GM12878 (cell line): Measurements from ENCODE around the gene PRIM1. TPM values are rescaled to one million over a fixed set of nuclear protein-coding genes. Genes with fewer than 3 reads are reported as not detected.
A peak's percentile ranks its signal among the peaks of the same experiment; 100 is the strongest.

Source experiments
- ATAC-seq: fragments of 200-7000 bp; cut with Tn5 transposase; 3 replicates; pipeline ENCODE4 v1.9.1; 2020; ENCODE audit warnings: mild to moderate bottlenecking, moderate library complexity
- BruUV-seq: library from RNA; stranded (reverse); fragments of 400-500 nt; replicated peaks from 2 replicates; lab custom pipeline; 2021; lab: Mats Ljungman, UMichigan
- CTCF ChIA-PET: fragments of 300-600 bp; sonication (Branson Sonifier 250); formaldehyde crosslinking; extraction: SDS; loops from one replicate; lab custom pipeline; 2021; ENCODE audit warnings: inconsistent platforms; lab: Yijun Ruan, JAX
- POLR2A ChIA-PET: fragments of 350-600 bp; formaldehyde crosslinking; extraction: SDS; loops from one replicate; lab custom pipeline; 2021; ENCODE audit warnings: inconsistent platforms; lab: Charles Lee
- RAD21 ChIA-PET: fragments of 300-600 bp; sonication (Branson Sonifier 250); formaldehyde crosslinking; loops from one replicate; lab custom pipeline; 2023; ENCODE audit warnings: antibody characterized with exemption; ENCODE audit not compliant: unreplicated experiment; lab: Charles Lee
- SMC1A ChIA-PET: fragments of 300-600 bp; sonication (Branson Sonifier 250); formaldehyde crosslinking; loops from one replicate; lab custom pipeline; 2023; ENCODE audit not compliant: unreplicated experiment, uncharacterized antibody; lab: Charles Lee
- DNase-seq: peaks from one replicate; pipeline ENCODE4 v3.0.0-alpha.2; 2011; ENCODE audit warnings: low read depth, low spot score
- FAIRE-seq: peaks from 3 replicates; lab custom pipeline; 2011; peaks lifted over from hg19 to GRCh38; lab: Jason Lieb, UNC
- H2AFZ ChIP-seq: 2 replicates; pipeline ENCODE4 v1.6.0; 2011; ENCODE audit warnings: low read depth, low read length, control low read depth; ENCODE audit not compliant: control insufficient read depth
- H3K27ac ChIP-seq: 2 replicates; pipeline ENCODE4 v1.5.1; 2011; ENCODE audit warnings: control low read depth; ENCODE audit not compliant: control insufficient read depth, insufficient read depth
- H3K27me3 ChIP-seq, 2 experiments: replicated peaks in 1 of 2; 2 replicates each; pipeline versions ENCODE4 v1.6.0 to v1.6.1; 2011; ENCODE audit warnings: low read length in 1 of 2; ENCODE audit not compliant: control insufficient read depth in 2 of 2, insufficient read depth in 2 of 2
- H3K36me3 ChIP-seq, 2 experiments: 2 replicates each; pipeline ENCODE4 v1.5.1; 2011; ENCODE audit warnings: low read length in 1 of 2; ENCODE audit not compliant: control insufficient read depth in 2 of 2, insufficient read depth in 2 of 2
- H3K4me1 ChIP-seq: 2 replicates; pipeline ENCODE4 v1.6.1; 2011; ENCODE audit warnings: mild to moderate bottlenecking, low read length, moderate library complexity, mixed read lengths; ENCODE audit not compliant: control insufficient read depth, insufficient read depth
- H3K4me2 ChIP-seq: 2 replicates; pipeline ENCODE4 v1.6.0; 2011; ENCODE audit warnings: control low read depth; ENCODE audit not compliant: control insufficient read depth, insufficient read depth
- H3K4me3 ChIP-seq: fragments of 200-600 bp; sonication (generic); 2 replicates; pipeline ENCODE4 v1.5.1; 2016
- H3K79me2 ChIP-seq: 2 replicates; pipeline ENCODE4 v1.6.0; 2011; ENCODE audit warnings: low read length; ENCODE audit not compliant: control insufficient read depth, insufficient read depth
- H3K9ac ChIP-seq: 2 replicates; pipeline ENCODE4 v1.8.0; 2011; ENCODE audit warnings: low read length, control low read depth, mixed read lengths; ENCODE audit not compliant: control insufficient read depth, insufficient read depth
- H3K9me3 ChIP-seq: replicated peaks from 3 replicates; pipeline ENCODE4 v1.5.1; 2011; ENCODE audit warnings: mild to moderate bottlenecking, low read length; ENCODE audit not compliant: control insufficient read depth, insufficient read depth
- H4K20me1 ChIP-seq: 2 replicates; pipeline ENCODE4 v1.6.0; 2011; ENCODE audit not compliant: control insufficient read depth, insufficient read depth
- CBX3 ChIP-seq: fragments of 200-600 bp; sonication (generic); IDR thresholded peaks from 2 replicates; pipeline ENCODE4 v1.6.1; 2016; ENCODE audit warnings: low read depth, borderline replicate concordance
- ESRRA ChIP-seq: IDR thresholded peaks from 2 replicates; pipeline ENCODE4 v1.6.1; 2012; ENCODE audit warnings: mild to moderate bottlenecking, low read length, improper control_type of control experiment
- IKZF1 ChIP-seq: fragments of 450-650 bp; conservative IDR thresholded peaks from 2 replicates; pipeline ENCODE4 v1.6.1; 2017; ENCODE audit warnings: antibody characterized with exemption, mild to moderate bottlenecking
- JUND ChIP-seq: IDR thresholded peaks from 2 replicates; pipeline ENCODE4 v1.6.1; 2012; ENCODE audit warnings: low read depth, mild to moderate bottlenecking, low read length, improper control_type of control experiment, moderate library complexity
- KLF5 ChIP-seq: fragments of 450-650 bp; IDR thresholded peaks from 2 replicates; pipeline ENCODE4 v1.6.1; 2014; ENCODE audit warnings: mild to moderate bottlenecking; ENCODE audit not compliant: partially characterized antibody
- WRNIP1 ChIP-seq: IDR thresholded peaks from 2 replicates; pipeline ENCODE4 v1.6.1; 2011; ENCODE audit warnings: low read depth, low read length, improper control_type of control experiment, borderline replicate concordance
- WGBS: methylation state at CpG from one replicate; pipeline ENCODE4 v1.1.6; 2016; ENCODE audit warnings: low lambda C conversion rate; ENCODE audit not compliant: insufficient replicate concordance, insufficient coverage; ENCODE audit errors: missing lambda C conversion rate; 5-methylcytosine and 5-hydroxymethylcytosine counted together
- in situ Hi-C: fragments of 300-500 bp; cut with MboI; formaldehyde crosslinking; loops from 9 replicates; pipeline ENCODE4 v1.14.3; 2018; ENCODE audit warnings: mixed read lengths
- intact Hi-C: fragments of 100-400 bp; cut with micrococcal nuclease; formaldehyde crosslinking; loops from one replicate; pipeline ENCODE4 v1.14.2; 2022; ENCODE audit not compliant: unreplicated experiment
- polyA plus RNA-seq, 11 experiments: library from polyadenylated mRNA; depleted of rRNA in 4 of 11; unstranded in 6 of 11; stranded (reverse) in 5 of 11; fragments of >200 nt; fragmentation: Nextera tagmentation in 4 of 11; fragmentation: Illumina TruSeq in 1 of 11; extraction: Ambion mirVana in 4 of 11; extraction: Trizol in 1 of 11; gene quantifications; 1 replicate in 1 of 11; 2 replicates in 10 of 11; pipeline versions ENCODE4 v1.2.1 to v1.2.3, GENCODE V29; 2011 to 2016; ENCODE audit warnings: inconsistent platforms in 2 of 11, missing spikeins in 2 of 11, low read depth in 1 of 11
- total RNA-seq, 4 experiments: library from RNA; depleted of rRNA in 3 of 4; stranded (reverse); fragments of >200 nt in 3 of 4; fragmentation: Illumina TruSeq in 1 of 4; extraction: Trizol in 1 of 4; gene quantifications; 2 replicates each; pipeline versions ENCODE4 v1.2.1 to v1.2.3, GENCODE V29; 2013 to 2021
- TF ChIP-seq, protein P1 (sequence below): fragments of 450-650 bp; IDR thresholded peaks from 2 replicates; pipeline ENCODE4 v1.6.1; 2018; ENCODE audit warnings: borderline replicate concordance, mild to moderate bottlenecking; ENCODE audit not compliant: partially characterized antibody

The PRIM1 gene
- total and polyA plus RNA-seq, 10 of the 15 experiments (the other 5 are each of a cell fraction or from before 2014, with no cell fraction given) = 27.1 to 70.6 (median 55.7) TPM

DNA sequence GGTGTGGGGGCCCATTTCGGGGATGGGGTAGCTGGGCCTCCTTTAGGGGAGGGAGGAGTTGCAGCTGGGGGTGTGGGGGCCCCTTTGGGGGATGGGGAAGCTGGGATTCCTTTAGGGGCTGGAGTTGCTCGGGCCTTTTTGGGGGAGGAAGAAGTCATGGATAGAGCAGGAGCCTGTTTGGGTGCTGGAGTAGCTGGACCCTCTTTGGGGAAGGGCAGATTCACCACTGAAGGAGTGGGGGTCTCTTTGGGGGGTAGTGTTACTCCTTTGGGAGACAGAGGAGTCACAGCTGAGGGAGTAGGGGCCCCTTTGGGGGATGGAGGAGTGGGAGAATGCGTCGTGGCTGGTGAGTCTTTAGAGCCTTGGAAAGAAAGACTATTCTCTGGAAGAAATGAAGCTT is 33.5 kb downstream of the PRIM1 start:
- CTCF ChIA-PET = interaction anchor here (1.0 to 1.6 kb wide), 4 partner anchors 29 to 501 kb away, joined by 3 read pairs; no protein-coding TSS in a partner anchor
- 33% methylated on average over 3 of the region's 4 CpGs for WGBS
- POLR2A ChIA-PET = interaction anchor here (0.7 to 1.2 kb wide), 5 partner anchors 29 to 125 kb away, joined by 3 to 6 read pairs (median 3); partner anchors contain the start of gene ATP5F1B

More for the DNA sequence above, 33.5 kb downstream of the PRIM1 start:
- H3K9ac ChIP-seq = no peak overlapping the region
- in situ Hi-C loops = no loop called here
- no peak overlapping the region for H3K4me3 ChIP-seq
- no peak for TF ChIP-seq IKZF1
- no peak for TF ChIP-seq JUND
- TF ChIP-seq WRNIP1 = no peak
- TF ChIP-seq ESRRA = no peak
- TF ChIP-seq CBX3 = no peak
- TF ChIP-seq KLF5 = no peak
- TF ChIP-seq, protein P1, sequence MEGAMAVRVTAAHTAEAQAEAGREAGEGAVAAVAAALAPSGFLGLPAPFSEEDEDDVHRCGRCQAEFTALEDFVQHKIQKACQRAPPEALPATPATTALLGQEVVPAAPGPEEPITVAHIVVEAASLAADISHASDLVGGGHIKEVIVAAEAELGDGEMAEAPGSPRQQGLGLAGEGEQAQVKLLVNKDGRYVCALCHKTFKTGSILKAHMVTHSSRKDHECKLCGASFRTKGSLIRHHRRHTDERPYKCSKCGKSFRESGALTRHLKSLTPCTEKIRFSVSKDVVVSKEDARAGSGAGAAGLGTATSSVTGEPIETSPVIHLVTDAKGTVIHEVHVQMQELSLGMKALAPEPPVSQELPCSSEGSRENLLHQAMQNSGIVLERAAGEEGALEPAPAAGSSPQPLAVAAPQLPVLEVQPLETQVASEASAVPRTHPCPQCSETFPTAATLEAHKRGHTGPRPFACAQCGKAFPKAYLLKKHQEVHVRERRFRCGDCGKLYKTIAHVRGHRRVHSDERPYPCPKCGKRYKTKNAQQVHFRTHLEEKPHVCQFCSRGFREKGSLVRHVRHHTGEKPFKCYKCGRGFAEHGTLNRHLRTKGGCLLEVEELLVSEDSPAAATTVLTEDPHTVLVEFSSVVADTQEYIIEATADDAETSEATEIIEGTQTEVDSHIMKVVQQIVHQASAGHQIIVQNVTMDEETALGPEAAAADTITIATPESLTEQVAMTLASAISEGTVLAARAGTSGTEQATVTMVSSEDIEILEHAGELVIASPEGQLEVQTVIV = no peak
- TF ChIP-seq, all 136 proteins: peak for 0
- intact Hi-C loops = no loop called here
- 0 out of 2 replicates have a peak overlapping the region, but pooled peaks have one; percentile 20 for H3K27ac ChIP-seq
- H3K79me2 ChIP-seq = peaks cover 83% of the 10 kb centered on the region
- peaks cover 40% of the 10 kb centered on the region for H4K20me1 ChIP-seq
- DNase-seq (no peak), ATAC-seq (no peak), FAIRE-seq (no peak)
- BruUV-seq = no TSS peak
- peaks cover 44% of the 10 kb centered on the region for H3K4me1 ChIP-seq
- SMC1A ChIA-PET = interaction anchor here (1.1 to 2.2 kb wide), 4 partner anchors 9 to 287 kb away, joined by 3 to 9 read pairs (median 4); no protein-coding TSS in a partner anchor
- H3K4me2 ChIP-seq = peak overlapping the region; percentile 36; the same call in 1 of the 2 replicates
- no peak overlapping the region for H2AFZ ChIP-seq
- no peaks in the 10 kb centered on the region for H3K27me3 ChIP-seq
- RAD21 ChIA-PET = interaction anchor here (1.4 kb wide), 1 partner anchor 34 kb away, joined by 3 read pairs; no protein-coding TSS in a partner anchor
- no peaks in the 10 kb centered on the region for H3K9me3 ChIP-seq
- peaks cover 27 to 46% of the 10 kb centered on the region in 2 experiments for H3K36me3 ChIP-seq
